SIG-M5 treated with dmso at 0.1 percent for 504 hours (cell line): ENCODE measurements around the gene PCSK6.
A peak's percentile ranks its signal among the peaks of the same experiment; 100 is the strongest.

ENCODE experiments used
- DNase-seq: peaks from one replicate; lab custom pipeline; 2025; ENCODE audit not compliant: unreplicated experiment; lab: John Stamatoyannopoulos, UW

PCSK6 gene

GRCh38 chr15:101499863-101500713 lies 10.6 kb upstream of the PCSK6 start:
- peak; percentile 62 for DNase-seq

GRCh38 chr15:101498717-101499480 lies 9.4 kb upstream of the PCSK6 start:
- DNase-seq: peak; percentile 35

GRCh38 chr15:101498076-101498716 lies 8.7 kb upstream of the PCSK6 start:
- no peak for DNase-seq

- no peak for DNase-seq
Measured at GRCh38 chr15:101497484-101498034, 8.1 kb upstream of the PCSK6 start.

DNA sequence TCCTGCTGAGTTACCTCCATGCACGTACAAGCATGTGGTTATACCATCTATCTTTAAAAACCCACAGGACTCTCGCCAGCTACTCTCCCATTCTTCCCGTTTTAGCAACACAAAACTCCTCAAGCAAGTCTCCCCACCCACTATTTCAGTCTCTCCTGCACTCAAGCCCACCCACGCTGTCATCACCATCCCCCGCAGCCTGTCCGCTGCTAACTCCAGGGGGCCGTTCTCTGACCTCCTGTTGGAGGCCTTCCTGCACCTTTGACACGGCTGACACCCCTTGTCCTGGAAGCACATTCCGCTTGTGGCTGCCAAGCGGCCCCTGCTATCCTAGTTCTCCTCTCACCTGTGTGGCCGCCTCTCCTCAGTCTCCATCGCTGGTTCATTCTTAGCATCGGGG lies 7.5 kb upstream of the PCSK6 start:
- DNase-seq: no peak

DNA sequence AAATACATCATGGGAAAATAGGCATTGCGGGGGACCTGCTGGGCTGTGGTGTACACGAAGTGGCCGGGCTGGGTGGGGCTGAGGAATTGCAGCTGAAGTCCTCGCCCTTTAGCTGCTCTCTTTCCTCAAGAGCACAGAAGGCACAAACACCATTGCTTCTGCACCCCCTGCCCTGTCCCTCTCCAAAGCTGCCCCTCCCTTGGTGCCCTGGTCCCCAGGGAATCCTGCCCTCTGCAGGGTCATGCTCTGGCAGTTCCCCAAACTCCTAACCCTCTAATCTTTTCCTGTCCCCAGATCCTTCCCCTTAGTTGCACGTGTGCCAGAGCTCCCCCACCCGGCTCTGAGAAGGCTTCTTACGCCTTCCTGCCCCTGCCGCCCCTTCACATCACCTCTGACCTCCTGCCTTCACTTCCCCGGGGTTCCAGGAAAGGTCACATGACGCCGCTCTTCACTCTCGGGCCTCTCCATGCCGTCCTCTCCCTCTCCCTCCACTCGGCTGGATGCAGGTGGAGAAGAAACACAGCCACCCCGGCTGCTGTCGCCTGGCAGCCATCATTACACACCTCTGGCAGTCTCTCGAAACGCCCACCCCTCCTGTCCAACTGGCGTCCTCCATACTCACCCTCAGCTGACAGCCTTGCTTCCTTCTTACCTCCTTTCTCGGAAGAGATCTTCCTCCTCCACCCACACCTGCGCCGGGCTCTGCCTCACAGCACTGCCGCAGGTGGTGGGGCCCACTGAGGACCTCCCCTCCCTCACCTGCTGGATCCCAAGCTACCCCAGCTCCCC lies 6.9 kb upstream of the PCSK6 start:
- DNase-seq: no peak

DNA sequence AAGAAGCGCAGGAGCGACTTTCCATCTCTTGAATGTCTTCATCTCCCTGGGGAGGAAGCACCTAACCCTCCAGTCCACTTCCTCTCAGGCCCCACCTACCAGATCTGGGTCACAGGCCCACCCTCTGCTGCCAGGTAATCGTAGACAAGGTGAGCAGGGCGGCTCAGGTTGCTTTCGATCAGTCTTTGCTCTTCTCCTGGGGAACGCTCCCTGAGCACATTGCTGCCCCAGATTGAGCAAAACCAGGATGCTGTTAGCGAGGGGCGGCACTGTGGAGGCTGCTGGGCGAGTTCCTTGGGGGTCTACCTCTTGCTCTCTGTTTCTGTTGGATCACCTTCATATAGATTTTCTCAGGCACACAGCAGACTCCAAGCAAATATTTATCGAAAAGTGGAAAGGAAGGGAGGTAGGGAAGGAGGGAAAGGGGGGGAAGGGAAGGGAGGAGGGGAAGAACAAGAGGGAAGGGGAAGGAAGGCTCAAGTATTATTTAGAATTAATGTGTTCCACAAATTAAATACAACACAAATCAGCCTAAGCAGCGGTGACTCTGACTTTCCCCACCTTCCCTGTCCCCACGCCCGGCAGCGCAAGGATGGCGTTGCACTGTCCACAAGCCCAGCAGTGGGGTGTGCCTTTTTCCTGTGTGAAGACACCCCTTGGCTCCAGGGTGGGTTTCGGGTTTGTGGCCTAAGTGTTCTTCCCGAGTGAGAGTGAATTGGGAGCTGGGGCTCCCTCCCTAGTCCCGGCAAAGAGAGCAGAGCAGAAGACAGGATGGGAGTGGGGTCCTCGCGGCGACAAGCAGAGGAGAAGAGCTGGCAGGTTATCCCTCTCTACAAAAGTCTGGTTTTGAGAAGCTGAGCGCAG lies 6.1 kb upstream of the PCSK6 start:
- no peak for DNase-seq

- no peak for DNase-seq
Measured at GRCh38 chr15:101494251-101494796, 4.8 kb upstream of the PCSK6 start.

GRCh38 chr15:101492766-101493692 lies 3.5 kb upstream of the PCSK6 start:
- peak; percentile 23 for DNase-seq

GRCh38 chr15:101491734-101492640 lies 2.5 kb upstream of the PCSK6 start:
- no peak for DNase-seq

DNA sequence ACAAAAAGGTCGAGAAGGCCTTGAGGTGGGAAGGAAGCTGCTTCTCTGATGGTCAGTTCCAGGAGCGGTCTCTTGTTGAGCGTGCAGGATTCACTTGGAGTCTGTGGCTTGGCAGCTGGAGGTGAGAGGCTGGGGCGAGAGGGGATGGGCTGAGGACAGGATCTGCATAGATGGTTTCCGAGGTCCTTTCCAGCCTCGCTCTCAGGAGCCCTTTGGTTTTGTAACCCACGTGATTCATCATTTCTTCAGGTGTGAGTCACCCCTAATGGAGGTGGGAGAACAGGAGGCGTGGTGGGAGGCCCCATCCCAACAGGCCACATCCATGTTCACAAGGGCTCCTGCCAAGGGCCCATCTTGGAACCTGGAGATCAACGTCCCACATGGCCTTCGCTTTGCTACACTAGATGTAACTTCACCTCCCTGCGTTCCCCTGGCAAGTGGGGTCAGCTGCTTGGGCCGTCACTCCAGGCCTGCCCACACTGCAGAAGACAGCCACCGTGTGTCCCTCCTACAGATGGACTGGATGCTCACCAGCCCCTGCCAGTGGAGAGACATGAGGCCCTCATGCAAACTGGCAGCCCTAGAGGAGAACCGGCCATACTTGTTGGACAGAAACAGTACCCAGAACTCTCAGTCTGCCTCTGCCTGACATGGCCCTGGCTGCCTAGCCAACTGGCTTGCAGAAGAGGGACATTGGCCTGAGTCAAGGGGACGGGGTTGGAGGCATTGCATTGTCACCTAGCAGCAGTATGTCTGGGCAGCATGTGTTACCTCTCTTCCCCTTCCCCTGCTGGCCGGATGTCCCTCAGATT lies 1.6 kb upstream of the PCSK6 start:
- no peak for DNase-seq

DNA sequence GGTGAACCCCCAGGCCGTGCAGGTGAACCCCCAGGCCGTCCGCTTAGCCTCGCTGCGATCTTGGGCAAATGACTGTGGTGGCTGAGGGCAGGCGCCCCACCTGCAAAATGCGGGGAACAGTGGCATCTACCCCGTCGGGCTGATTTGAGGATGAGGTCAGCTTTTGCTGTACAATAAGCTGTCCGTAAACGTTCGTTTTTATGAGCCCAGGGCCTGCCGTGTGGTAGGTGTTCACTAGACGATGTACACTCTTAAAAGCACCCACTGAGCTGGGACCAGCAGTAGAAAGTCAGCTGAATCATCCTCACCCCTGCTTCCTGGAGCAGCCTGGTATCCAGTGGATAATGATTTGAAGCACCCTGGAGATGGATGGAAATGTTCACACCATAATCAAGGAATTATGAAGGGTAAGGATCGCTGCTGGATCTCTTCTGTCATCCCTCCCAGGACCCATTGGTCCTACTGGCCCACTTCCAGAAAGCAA lies 943 bp upstream of the PCSK6 start:
- DNase-seq: no peak

- peak; percentile 10 for DNase-seq
Measured at GRCh38 chr15:101489237-101489598, 289 bp downstream of the PCSK6 start.

DNA sequence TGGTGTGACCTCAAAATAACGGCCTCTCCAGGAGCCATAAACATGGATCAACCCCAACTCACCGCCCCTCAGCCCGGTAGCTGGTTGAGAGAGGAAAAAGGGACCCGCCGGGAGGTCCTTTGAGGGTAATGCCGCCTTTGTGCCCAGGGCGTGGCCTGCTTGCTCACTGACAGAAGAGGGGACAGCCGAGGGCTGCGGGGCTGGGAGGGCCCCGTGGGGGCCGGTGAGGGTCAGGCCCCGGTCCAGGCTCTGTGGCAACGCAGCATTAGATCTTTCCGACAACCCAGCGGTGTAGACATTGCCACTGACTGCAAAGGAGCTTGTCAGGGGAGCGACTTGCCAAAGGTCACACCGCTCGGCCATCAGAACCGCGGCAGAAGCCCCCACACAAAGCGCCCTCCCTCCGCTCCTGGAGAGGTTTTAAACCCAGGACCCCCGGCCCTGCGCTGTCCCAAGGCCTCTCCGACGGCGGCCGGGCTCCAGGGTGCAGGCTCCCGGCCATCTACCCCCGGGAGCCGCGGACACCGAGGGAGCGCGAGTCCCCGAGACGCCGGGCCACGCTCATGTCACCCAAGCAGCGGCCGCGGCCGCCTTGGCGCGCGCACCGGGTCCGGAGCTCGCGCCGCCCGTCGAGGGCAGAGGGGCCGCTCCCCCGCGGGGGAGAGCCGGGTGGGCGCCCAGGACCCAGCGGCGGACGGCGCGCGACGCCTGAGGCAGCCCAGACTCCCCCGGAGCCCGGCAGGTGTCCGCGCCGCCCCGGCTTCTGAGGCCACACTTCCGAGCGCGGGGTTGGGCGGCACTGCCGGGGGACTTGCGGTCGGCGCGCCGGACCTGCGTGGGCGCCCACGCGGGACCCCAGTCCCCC lies 975 bp downstream of the PCSK6 start:
- DNase-seq: no peak

DNA sequence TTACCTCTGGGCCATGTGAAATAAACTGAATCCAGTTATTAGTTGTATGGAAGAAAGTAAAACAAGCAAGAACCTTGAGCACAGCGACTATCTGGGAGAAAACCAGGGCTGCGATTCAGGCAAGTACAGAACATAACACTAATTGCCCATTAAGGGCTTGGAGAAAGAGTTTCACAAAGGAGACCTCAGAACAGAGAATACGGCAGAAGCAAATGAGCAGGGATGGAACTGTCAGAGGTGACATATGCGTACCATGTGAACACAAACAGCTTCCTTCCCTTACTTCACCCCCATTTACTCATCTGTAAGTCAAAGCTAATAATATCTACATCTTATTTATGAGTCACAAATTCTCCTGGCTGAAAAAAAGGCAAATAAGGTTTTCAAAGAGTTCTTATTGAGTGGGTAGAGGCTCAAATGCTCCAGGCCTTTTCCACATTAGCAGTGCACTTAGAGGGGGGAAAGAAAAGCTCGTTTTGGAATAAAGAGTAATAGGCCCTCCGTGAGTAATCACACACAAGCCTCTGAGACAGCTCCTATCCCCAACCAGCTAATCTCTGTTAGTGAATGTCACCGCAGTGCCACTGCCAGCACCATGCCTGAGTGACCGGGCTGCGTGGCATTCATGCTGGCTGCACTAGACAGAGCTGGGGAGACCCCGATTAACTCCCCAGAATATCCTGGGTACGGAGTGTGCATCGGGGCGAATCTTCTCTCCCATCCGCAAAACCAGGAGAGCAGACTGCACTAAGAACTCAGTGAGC lies 2.6 kb downstream of the PCSK6 start:
- DNase-seq: no peak
